GM21786 (cell line): ENCODE data around the gene NEUROG1.
"Not testable (repeated sequence)": the region's sequence is repeated elsewhere in the genome, so short reads cannot be mapped to it uniquely, and the experiment has no call there.

Source experiments
- ATAC-seq: cut with Tn5 transposase; IDR thresholded peaks from one replicate; pipeline ENCODE4 v1.9.1; 2021; ENCODE audit not compliant: unreplicated experiment

Gene NEUROG1

DNA sequence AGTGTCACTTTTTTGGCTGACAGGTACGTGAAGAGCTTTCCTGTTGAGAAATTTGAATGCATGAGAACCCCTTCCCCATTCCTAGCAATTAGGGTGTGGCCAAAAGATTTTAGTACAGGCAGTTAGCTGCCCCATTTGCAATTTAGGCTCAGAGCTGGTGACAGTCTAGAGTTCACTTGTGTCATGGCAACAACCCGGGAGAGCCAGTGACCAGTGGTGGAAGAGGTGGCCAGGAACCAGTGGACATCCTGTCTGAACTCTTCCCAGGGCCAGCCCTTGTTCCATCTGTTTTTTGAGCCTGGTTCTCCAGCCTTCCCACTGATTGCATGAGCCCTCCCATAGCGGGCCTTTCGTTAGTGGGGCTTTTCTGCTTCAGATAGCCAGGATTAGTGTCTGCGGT is 2.5 kb upstream of the NEUROG1 start:
- no peak for ATAC-seq

DNA sequence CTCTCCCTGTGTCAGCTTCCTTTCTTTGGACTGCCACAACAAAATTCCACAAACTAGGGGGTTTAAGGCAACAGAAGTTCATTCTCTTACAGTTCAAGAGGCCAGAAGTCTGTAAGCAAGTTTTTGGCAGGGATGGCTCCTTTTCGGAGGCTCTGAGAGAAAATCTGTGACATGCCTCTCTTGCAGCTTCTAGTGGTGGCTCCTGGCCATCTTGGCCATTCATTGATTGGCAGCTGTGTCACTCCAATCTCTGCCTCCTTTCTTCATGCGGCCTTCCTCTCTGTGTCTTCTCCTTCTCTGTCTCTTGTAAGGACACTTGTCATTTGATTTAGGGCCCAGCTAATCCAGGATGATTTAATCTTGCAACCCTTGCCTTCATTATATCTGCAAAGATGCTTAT is 2.0 kb upstream of the NEUROG1 start:
- ATAC-seq, result no peak

DNA sequence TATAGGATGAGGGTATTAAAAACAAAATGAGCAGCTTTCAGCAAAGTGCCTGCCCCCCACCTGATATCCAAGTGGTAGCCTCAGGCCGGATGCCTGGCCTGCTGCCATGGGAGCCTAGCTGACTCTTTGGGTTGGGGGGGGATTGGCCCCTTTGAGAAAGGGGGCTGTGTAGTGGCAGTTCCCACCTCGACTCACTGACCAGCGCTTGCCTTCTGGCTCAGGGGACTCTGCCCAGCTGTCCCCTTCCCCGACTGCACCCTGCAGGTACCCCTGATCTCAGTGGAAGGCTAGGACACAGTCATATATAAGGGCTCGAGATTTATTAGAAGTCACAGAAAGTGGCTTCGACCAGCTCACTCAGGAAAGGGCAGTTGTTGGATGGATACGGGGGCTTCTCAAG is 1.5 kb upstream of the NEUROG1 start:
- ATAC-seq, result no peak

DNA sequence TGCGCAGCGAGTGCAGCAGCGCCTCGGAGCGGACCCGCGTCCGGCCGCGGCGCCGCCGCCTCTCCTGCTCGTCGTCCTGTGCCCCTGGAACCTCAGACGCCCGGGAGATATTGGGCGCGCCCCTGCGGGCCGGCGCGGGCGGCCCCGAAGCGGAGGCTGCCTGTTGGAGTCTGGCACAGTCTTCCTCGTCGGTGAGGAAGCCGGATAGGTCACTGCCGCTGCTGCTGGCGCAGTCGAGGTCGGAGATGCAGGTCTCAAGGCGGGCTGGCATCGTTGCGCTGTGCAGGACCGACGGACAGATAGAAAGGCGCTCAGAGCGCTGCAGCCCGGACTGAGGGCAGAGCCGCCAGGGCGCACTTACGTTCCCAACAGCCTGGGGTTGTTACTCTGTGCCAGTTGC is 344 bp downstream of the NEUROG1 start:
- ATAC-seq, result no peak

DNA sequence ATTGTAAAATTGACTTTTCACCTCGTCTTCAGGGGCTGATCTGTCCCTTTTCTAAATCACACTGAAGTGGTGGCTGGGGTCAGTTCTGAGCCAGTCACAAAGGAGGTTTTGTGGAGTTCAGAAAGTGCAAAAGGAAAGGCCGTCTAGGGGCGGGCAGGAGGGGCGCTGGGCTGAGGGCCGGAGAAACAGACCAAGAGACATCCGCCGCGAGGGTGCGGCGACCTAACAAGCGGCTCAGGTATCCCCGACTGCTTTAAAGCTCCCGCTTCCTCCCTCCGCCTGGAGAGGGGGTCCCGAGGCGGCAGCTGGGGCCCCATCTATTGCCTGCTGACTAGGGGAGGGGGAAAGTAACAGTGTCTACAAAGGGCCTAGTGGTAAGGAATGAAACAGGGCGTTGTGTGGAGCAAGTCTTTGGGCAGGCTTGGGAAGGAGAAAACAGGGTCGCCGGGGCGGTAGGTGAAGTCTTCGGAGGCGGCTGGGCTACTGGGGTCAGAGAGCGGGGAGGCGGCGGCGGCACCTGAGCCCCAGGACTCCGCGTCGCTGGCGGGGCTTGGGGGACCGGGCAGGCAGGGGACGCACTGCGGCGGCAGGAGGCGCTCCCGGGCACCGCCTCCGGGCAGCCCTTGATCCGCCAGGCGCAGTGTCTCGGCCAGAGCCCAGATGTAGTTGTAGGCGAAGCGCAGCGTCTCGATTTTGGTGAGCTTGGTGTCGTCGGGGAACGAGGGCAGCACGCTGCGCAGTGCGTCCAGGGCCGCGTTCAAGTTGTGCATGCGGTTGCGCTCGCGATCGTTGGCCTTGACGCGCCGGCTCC is 950 bp downstream of the NEUROG1 start:
- ATAC-seq, result no peak

DNA sequence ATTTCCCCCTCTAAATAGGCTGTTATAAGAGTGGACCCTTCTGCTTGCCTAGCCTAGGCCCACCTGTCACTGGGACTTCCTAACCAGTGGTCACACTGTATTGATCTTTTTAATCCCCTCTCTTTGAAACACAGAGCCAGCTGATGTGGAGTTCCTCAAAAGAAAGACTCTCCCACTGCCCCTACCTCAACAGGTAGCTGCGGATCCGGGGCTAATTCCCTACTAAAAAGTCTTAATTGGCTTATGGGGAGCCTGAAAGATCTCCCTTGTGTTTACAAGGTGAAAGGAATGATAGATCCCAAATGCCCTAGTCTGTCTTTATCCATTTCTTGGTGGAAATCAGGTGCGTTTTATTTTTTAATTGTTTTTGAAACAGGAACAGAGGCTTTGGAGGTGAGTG is 2.0 kb downstream of the NEUROG1 start:
- no peak for ATAC-seq

DNA sequence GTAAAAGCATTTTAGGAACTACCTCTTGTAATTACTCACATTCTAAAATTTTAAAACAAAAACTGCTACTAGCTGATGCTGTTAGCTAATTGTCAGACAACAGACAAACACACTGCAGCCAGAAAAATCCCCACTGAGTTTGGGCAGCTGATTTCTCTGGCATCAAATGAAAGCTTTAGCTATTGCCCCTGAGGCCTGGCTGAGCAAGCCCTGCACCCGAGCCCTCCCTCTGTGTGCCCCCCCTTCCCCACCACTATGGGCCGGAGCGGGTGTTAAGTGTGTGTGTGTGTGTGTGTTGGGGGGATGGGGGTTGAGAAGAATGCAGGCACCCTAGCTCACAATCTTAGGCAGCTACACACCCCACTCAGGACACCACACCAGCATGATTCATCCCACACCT is 2.4 kb downstream of the NEUROG1 start:
- no peak for ATAC-seq

DNA sequence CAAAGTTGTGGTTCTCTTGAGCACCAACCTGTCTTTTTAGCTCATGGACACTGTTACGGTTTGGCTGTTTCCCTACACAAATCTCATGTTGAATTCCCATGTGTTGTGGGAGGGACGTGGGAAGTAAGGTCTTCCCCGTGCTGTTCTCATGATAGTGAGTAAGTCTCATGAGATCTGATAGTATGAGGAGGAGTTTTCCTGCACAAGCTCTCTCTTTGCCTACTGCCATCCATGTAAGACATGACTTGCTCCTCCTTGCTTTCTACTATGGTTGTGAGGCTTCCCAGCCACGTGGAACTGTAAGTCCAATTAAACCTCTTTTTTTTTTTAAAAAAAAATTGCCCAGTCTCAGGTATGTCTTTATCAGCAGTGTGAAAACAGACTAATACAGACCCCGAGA is 6.2 kb downstream of the NEUROG1 start:
- ATAC-seq, result not testable (repeated sequence)

DNA sequence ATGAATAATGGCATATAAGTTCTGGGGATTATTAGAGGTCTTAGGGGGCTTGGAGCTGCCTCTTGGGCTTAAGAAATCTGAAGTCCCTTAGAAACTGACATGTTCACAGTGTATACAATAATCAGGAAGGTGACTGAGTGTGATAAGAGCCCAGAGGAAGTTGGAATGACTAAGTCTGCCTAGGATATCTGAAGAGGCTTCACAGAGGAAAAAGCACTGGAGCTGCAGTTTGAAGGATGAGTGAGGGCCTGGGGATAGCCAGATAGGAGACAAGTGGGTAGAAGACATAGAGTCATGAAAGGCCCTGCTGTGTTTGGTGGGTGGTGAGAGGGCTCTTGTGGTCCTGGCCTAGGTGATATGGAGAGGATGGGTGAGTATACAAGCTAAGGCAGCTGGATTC is 8.8 kb downstream of the NEUROG1 start:
- no peak for ATAC-seq

DNA sequence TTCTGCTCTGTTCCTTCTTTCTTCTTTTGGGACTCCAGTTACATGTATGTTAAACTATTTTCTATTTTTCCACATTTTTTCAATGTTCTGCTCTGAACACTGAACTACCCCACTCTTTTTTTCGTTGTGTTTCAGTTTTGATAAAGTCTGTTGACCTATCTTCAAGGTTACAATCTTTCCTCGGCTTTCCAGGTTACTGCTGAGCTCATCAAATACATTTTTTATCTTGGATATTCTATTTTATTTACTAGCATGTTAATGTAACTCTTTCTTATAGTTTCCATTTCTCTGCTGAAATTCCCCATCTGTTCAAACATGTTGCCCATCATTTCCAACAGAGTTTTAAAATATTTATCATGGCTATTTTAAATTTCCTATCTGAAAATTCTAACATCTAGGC is 13.8 kb downstream of the NEUROG1 start:
- ATAC-seq, result no peak

DNA sequence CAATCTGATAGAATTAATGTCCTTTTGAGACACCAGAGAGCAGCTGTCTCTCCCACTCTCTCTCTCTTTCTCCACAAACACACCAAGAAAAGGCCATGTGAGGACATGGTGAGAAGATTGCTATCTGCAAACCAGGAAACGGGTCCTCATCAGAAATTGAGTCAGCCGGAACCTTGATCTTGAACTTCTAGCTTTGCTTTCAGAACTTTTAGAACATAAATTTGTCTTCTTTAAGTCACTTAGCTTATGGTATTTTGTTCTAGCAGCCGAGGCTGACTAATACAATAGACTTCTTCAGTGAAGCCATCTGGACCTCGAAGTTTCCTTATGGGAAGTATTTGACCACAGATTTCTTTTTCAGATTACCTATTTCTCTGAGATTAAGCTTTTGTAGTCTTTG is 18.1 kb downstream of the NEUROG1 start:
- no peak for ATAC-seq

DNA sequence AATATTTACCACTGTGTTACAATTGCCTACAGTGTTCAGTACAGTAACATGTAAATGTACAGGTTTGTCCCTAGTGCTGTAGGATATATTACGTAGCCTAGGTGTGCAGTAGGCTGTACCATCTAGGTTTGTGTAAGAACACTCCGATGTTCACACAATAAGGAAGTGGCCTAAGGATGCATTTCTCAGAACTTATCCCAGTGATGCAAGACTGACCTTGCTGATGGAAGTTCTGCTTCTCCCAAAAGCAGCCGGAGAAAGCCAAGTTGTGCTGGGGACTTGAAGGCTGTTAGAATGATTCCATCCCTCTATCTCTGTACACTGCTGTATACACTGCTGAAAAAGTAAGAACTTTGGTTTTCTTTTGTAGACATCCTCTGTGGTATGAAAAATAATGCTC is 21.6 kb downstream of the NEUROG1 start:
- ATAC-seq, result no peak

DNA sequence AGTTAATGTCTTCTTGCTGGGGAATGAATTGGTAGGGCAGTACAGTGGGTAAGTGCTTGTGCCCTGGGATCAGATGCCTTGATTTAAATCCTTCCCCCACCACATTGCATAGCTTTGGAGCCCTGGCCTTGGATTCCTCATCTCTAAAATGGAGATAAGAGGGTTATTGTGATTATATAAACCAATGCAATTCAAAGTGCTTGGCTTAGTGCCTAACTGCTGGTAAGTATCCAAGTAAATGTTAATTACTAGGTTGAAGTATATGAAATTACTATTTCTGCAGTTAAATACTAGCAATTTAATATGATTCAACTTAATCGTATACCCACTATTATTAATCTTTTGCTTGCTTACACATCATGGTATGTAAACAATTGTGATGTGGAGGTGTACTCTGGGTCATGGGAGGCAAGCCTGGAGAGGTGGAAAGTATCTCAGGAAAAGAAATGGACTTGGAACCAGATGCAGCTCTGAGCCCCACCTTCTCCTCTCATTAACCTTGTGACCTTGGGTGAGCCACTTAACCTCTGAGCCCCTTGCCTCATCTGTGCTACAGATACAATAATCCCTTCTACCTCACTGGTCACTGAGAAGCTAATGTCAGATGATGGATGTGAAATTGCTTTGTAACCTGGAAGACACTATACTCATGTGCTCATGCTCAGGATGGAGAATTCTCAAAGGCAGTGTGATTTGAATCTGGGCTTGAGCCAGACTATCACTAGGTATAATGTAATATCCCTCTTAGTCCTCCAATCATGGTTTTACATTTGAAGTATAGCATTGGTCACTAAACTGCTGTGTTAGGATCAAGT is 23.8 kb downstream of the NEUROG1 start:
- ATAC-seq, result no peak

DNA sequence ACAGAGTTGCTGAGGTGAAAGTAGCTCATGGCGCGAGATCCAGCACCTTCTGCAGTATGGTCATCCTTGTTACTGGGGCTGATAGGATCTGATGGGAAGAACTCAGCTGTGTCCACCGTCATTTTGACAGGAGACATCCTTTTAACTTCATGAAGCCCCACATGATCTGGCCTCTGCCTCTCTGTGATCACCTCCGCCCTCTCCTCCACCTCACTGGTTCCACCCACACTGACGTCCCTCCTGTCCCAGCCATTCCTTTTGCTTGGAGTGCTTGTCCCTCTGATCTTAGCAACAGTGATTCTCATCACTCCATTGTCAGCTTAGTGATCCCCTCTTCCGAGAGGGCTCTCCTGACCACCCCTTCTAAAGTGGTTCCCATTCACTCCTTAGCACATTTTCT is 25.8 kb downstream of the NEUROG1 start:
- ATAC-seq, result no peak

DNA sequence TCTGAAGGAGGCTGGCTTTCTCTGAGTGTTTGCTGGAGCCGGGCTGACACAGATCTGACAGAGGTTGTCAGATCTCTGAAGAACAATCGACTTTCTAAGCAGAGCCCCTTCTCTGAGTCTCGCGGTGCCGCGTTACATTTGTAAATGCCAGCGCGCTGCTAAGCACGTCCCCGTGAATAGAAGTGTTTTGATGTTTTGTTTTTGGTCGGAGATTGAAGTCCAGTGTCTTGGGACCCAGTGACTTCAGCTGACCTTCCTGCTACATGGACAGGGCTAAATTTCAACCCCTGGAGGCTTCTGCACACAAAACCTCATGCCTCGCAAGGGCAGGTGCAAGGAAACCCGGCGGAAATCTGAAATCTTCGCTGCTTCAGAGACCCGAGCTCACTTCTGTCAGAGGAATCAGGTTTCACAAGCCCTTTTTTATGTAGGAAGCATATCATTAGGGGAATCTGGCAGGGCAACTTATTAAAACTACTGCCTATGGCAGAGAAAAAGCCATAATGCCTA is 27.2 kb downstream of the NEUROG1 start:
- no peak for ATAC-seq

DNA sequence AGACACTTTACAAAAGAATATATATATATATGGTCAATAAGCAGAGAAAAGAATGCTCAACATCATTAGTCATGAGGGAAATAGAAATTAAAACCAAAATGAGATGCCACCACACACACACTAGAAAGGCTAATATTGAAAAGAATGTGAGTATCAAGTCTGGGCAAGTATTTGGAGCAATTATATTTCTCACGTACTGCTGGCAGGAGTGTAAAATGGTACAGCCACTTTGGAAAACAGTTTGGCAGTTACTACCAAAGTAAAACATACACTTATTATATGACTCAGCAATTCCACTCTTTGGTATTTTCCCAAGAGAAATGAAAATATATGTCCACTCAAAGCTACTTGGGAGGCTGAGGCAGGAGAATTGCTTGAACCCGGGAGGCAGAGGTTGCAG is 29.8 kb downstream of the NEUROG1 start:
- ATAC-seq, result no peak

DNA sequence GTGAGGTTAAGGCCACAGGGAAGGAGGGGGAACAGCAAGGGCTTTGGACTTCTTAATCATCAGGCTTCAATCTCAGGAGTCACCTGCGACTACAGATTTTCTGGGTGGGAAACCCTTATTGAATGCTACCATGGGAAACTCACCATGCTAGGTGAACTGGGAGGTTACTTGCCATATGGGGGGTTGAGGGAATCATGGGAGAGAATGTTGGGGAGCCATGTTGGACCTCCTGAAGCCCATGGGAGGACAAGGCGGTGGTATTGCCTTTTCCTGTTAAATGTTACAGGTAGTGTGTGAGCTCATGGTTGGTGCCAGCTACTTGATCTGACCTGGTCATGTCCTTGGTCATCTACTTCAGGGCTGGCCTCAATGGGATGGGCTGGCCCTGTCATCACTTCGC is 31.4 kb downstream of the NEUROG1 start:
- ATAC-seq, result no peak

DNA sequence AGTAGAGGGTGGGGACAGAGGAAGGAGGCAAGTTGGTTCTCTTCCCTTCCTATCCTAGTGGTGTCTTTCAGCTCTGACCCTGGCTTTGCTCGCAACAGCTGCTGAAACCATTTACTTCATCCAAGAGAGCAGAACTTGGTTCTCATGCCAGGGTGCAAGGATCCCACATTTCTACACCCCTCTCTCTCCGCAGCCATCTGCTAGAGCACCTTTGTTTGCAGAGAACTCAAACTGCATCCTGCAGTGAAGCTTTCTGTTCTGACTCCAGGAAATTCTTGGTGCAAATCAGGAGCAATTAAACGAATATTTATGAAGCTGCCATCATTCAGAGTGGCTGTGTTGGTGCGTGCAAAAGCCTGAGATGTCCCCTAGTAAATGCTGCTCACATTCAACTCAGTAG is 31.9 kb downstream of the NEUROG1 start:
- no peak for ATAC-seq

DNA sequence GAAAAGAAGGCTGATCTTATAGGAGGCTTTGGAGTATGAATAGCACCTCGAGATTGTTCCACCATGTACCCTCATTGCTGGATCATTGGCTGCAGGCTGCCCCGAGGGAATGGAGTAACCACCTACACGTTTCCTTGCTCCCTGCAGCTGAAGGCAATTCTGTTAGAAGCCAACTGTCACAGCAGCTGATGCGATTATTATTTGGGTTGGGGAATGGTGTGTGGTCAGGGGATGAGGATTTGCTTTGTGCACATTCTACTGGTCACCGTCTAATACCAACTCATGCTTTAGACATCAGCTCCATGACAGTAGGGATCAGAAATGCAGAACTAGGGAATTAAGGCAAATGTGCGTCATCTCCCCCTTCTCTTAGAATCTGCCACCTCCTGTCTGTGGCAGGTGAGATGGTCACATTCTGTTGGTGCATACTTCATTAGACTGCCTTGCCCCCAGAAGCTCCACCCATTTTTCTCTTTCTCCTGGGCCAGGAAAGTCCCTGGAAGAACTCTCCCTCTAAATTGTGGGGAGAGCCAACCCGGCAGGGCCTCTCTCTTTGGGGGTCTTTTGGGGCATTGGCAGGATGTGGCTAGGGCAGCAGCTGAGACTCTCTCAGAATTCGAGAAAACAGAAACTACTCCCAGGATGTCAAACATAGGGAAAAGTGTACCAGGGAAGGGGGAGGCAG is 32.8 kb downstream of the NEUROG1 start:
- ATAC-seq, result no peak

DNA sequence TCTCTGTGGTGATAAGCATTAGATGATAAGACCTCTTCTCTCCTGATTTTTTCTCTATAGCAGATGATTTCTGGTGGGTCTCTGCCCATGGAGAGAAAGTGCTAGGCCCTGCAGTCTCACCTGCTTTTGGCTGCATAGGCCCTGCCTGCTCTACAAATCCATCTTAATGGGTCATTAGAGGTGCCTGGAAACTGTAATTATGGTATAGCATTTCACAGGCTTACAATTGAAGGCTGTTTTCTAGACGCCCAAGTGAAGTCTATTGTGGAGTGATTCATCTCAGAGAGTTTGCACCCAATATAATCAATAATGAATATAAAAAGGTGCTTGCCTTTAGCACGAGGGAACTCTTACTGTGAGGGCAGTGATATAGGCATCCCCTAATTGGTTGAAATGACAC is 33.8 kb downstream of the NEUROG1 start:
- ATAC-seq, result no peak

DNA sequence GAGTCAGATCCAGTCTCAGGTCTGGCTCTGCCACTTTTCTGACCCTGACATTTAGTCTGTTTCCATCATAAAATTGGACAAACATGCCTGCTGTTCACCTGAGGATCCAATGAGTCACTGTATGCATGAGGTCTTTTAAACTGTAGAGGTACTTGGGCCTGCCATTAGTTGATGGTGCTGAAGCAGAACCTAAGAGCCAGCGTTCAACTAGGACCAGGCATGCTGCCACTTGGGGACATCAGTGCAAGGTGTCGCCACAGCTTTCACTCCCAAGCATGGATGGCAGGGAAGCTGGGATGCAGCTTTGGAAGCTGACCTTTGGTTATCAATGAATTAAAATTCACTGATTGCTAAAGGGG is 37.1 kb downstream of the NEUROG1 start:
- no peak for ATAC-seq
